Glutamatergic neuron (in vitro differentiated cells): ENCODE data around the gene NT5DC2. TPM values are rescaled to one million over a fixed set of nuclear protein-coding genes. Genes with fewer than 3 reads are reported as not detected.

Source experiments
- DNase-seq: peaks from one replicate; pipeline ENCODE4 v3.0.0; 2022
- H3K27ac Mint-ChIP-seq: one replicate; pipeline ENCODE4 v1.8.0; 2020; ENCODE audit warnings: mild to moderate bottlenecking, mixed read lengths, inconsistent platforms; ENCODE audit not compliant: unreplicated experiment
- H3K27me3 Mint-ChIP-seq: one replicate; pipeline ENCODE4 v1.8.0; 2020; ENCODE audit warnings: mild to moderate bottlenecking, moderate library complexity, mixed read lengths, inconsistent platforms; ENCODE audit not compliant: unreplicated experiment
- H3K36me3 Mint-ChIP-seq: one replicate; pipeline ENCODE4 v1.8.0; 2020; ENCODE audit warnings: mild to moderate bottlenecking, mixed read lengths, inconsistent platforms; ENCODE audit not compliant: unreplicated experiment
- H3K4me1 Mint-ChIP-seq: one replicate; pipeline ENCODE4 v1.8.0; 2020; ENCODE audit warnings: mild to moderate bottlenecking, low read depth, mixed read lengths, inconsistent platforms; ENCODE audit not compliant: unreplicated experiment
- H3K4me3 Mint-ChIP-seq: one replicate; pipeline ENCODE4 v1.8.0; 2020; ENCODE audit warnings: mild to moderate bottlenecking, mixed read lengths, inconsistent platforms; ENCODE audit not compliant: unreplicated experiment
- H3K9me3 Mint-ChIP-seq: one replicate; pipeline ENCODE4 v1.8.0; 2020; ENCODE audit warnings: mild to moderate bottlenecking, moderate library complexity, mixed read lengths, inconsistent platforms; ENCODE audit not compliant: unreplicated experiment
- CTCF ChIP-seq: fragments of 200-600 bp; sonication (generic); IDR thresholded peaks from one replicate; pipeline ENCODE4 v1.5.0; 2021; ENCODE audit not compliant: partially characterized antibody, unreplicated experiment
- total RNA-seq: library from RNA; stranded (reverse); fragmentation: NEBNext Ultra II Directional; extraction: Animal tissue kit (Norgen Biotek cat#: 25700); gene quantifications from one replicate; pipeline ENCODE4 v1.2.1, GENCODE V29; 2021; ENCODE audit not compliant: unreplicated experiment

Gene NT5DC2
- total RNA-seq, 1 donor from 2014 or later, result 308 TPM

GRCh38 chr3:52484680-52485461 is 48.8 kb downstream of the NT5DC2 start:
- Mint-ChIP-seq H3K36me3 (no peaks in the 10 kb centered on the region), H3K27ac (no peak overlapping the region)

GRCh38 chr3:52483577-52484381 is 49.9 kb downstream of the NT5DC2 start:
- DNase-seq, result no peak
- Mint-ChIP-seq H3K36me3 (peaks cover 6% of the 10 kb centered on the region), H3K4me1 (peaks cover 38% of the 10 kb centered on the region), H3K27ac (peak overlapping the region; percentile 52), H3K4me3 (peak overlapping the region; percentile 42), H3K27me3 (peaks cover 14% of the 10 kb centered on the region), H3K9me3 (peaks cover 26% of the 10 kb centered on the region)
- TF ChIP-seq CTCF, result no peak

More at GRCh38 chr3:52484680-52485461, 48.8 kb downstream of the NT5DC2 start:
- TF ChIP-seq CTCF, result no peak
- Mint-ChIP-seq H3K4me1 (peaks cover 38% of the 10 kb centered on the region), H3K4me3 (no peak overlapping the region), H3K9me3 (peaks cover 26% of the 10 kb centered on the region), H3K27me3 (peaks cover 14% of the 10 kb centered on the region)
- DNase-seq, result no peak

- peaks cover 41% of the 10 kb centered on the region for H3K4me1 Mint-ChIP-seq
- peaks cover 29% of the 10 kb centered on the region for H3K9me3 Mint-ChIP-seq
- peaks cover 11% of the 10 kb centered on the region for H3K36me3 Mint-ChIP-seq
- no peak for TF ChIP-seq CTCF
- H3K27ac Mint-ChIP-seq, result peak overlapping the region; percentile 64
- no peak for DNase-seq
- H3K4me3 Mint-ChIP-seq, result peak overlapping the region; percentile 25
- peaks cover 17% of the 10 kb centered on the region for H3K27me3 Mint-ChIP-seq
These were observed 50.6 kb downstream of the NT5DC2 start for GRCh38 chr3:52483081-52483480.

- Mint-ChIP-seq H3K36me3 (peaks cover 13% of the 10 kb centered on the region), H3K9me3 (peaks cover 25% of the 10 kb centered on the region), H3K4me1 (peaks cover 42% of the 10 kb centered on the region), H3K4me3 (peak overlapping the region; percentile 74), H3K27me3 (peaks cover 17% of the 10 kb centered on the region), H3K27ac (peak overlapping the region; percentile 97)
- TF ChIP-seq CTCF, result peak; percentile 83
- peak; percentile 77 for DNase-seq
These were observed 51.7 kb downstream of the NT5DC2 start for GRCh38 chr3:52481819-52482521.
